Activated CD4-positive, alpha-beta T cell treated with anti-CD3 and anti-CD28 coated beads, Interleukin-2, amount 10 ng/mL, durations not matched to agents 24 days and 14 days (primary cell): ENCODE results near the gene SLC25A26. TPM values are rescaled to one million over a fixed set of nuclear protein-coding genes. Genes with fewer than 3 reads are reported as not detected.

Source experiments
- DNase-seq: peaks from one replicate; pipeline ENCODE4 v3.0.0; 2022
- H3K27ac Mint-ChIP-seq: one replicate; pipeline ENCODE4 v1.8.0; 2022; ENCODE audit warnings: mild to moderate bottlenecking, mixed read lengths
- H3K27me3 Mint-ChIP-seq: one replicate; pipeline ENCODE4 v1.8.0; 2022; ENCODE audit warnings: mixed read lengths
- H3K36me3 Mint-ChIP-seq: one replicate; pipeline ENCODE4 v1.8.0; 2022; ENCODE audit warnings: low read depth, mild to moderate bottlenecking, mixed read lengths
- H3K4me1 Mint-ChIP-seq: one replicate; pipeline ENCODE4 v1.8.0; 2021; ENCODE audit warnings: mixed read lengths
- H3K4me3 Mint-ChIP-seq: one replicate; pipeline ENCODE4 v1.8.0; 2022; ENCODE audit warnings: mild to moderate bottlenecking, moderate library complexity, mixed read lengths
- H3K9me3 Mint-ChIP-seq: one replicate; pipeline ENCODE4 v1.8.0; 2021; ENCODE audit warnings: mixed read lengths
- intact Hi-C: fragments of 100-400 bp; cut with micrococcal nuclease; formaldehyde crosslinking; loops from one replicate; pipeline ENCODE4 v1.15.1; 2023
- total RNA-seq: library from RNA; stranded (reverse); gene quantifications from 2 replicates; pipeline ENCODE4 v1.2.3, GENCODE V29; 2022

The SLC25A26 gene
- total RNA-seq, 1 donor from 2014 or later: 22.1 TPM

GRCh38 chr3:66381626-66382025 is 160.8 kb downstream of the SLC25A26 start:
- Mint-ChIP-seq H3K9me3 (peaks cover 3% of the 10 kb centered on the region), H3K27ac (no peak overlapping the region), H3K36me3 (peaks cover 86% of the 10 kb centered on the region), H3K4me3 (no peak overlapping the region), H3K27me3 (no peaks in the 10 kb centered on the region), H3K4me1 (peaks cover 11% of the 10 kb centered on the region)
- intact Hi-C loops: no loop called here
- DNase-seq: no peak

- H3K4me1 Mint-ChIP-seq: peaks cover 11% of the 10 kb centered on the region
- DNase-seq: no peak
- no peaks in the 10 kb centered on the region for H3K27me3 Mint-ChIP-seq
- intact Hi-C loops: no loop called here
- peaks cover 3% of the 10 kb centered on the region for H3K9me3 Mint-ChIP-seq
- peaks cover 86% of the 10 kb centered on the region for H3K36me3 Mint-ChIP-seq
- H3K27ac Mint-ChIP-seq: no peak overlapping the region
- no peak overlapping the region for H3K4me3 Mint-ChIP-seq
Measured at GRCh38 chr3:66382142-66382541, 161.3 kb downstream of the SLC25A26 start.

- no peak overlapping the region for H3K4me3 Mint-ChIP-seq
- H3K36me3 Mint-ChIP-seq: peaks cover 84% of the 10 kb centered on the region
- H3K9me3 Mint-ChIP-seq: peaks cover 3% of the 10 kb centered on the region
- intact Hi-C loops: no loop called here
- H3K27me3 Mint-ChIP-seq: no peaks in the 10 kb centered on the region
- DNase-seq: no peak
- no peak overlapping the region for H3K27ac Mint-ChIP-seq
- peaks cover 8% of the 10 kb centered on the region for H3K4me1 Mint-ChIP-seq
Measured at GRCh38 chr3:66383023-66383422, 162.2 kb downstream of the SLC25A26 start.

- Mint-ChIP-seq H3K9me3 (peaks cover 8% of the 10 kb centered on the region), H3K4me3 (no peak overlapping the region), H3K4me1 (peaks cover 4% of the 10 kb centered on the region), H3K36me3 (peaks cover 84% of the 10 kb centered on the region), H3K27me3 (no peaks in the 10 kb centered on the region), H3K27ac (no peak overlapping the region)
- intact Hi-C loops: no loop called here
- no peak for DNase-seq
Measured at GRCh38 chr3:66383998-66384745, 163.4 kb downstream of the SLC25A26 start.

GRCh38 chr3:66385066-66385465 is 164.3 kb downstream of the SLC25A26 start:
- H3K27ac Mint-ChIP-seq: no peak overlapping the region
- H3K27me3 Mint-ChIP-seq: no peaks in the 10 kb centered on the region
- DNase-seq: no peak
- intact Hi-C loops: no loop called here
- H3K4me3 Mint-ChIP-seq: no peak overlapping the region
- peaks cover 8% of the 10 kb centered on the region for H3K9me3 Mint-ChIP-seq
- H3K4me1 Mint-ChIP-seq: peaks cover 5% of the 10 kb centered on the region
- peaks cover 79% of the 10 kb centered on the region for H3K36me3 Mint-ChIP-seq

GRCh38 chr3:66386011-66386924 is 165.5 kb downstream of the SLC25A26 start:
- no peak for DNase-seq
- no peak overlapping the region for H3K27ac Mint-ChIP-seq
- H3K36me3 Mint-ChIP-seq: peaks cover 78% of the 10 kb centered on the region
- H3K9me3 Mint-ChIP-seq: peaks cover 8% of the 10 kb centered on the region
- intact Hi-C loops: no loop called here
- no peak overlapping the region for H3K4me3 Mint-ChIP-seq
- peaks cover 7% of the 10 kb centered on the region for H3K4me1 Mint-ChIP-seq
- no peaks in the 10 kb centered on the region for H3K27me3 Mint-ChIP-seq

GRCh38 chr3:66386925-66387650 is 166.3 kb downstream of the SLC25A26 start:
- intact Hi-C loops: no loop called here
- H3K27me3 Mint-ChIP-seq: no peaks in the 10 kb centered on the region
- peaks cover 8% of the 10 kb centered on the region for H3K9me3 Mint-ChIP-seq
- no peak for DNase-seq
- H3K4me3 Mint-ChIP-seq: no peak overlapping the region
- peaks cover 80% of the 10 kb centered on the region for H3K36me3 Mint-ChIP-seq
- peaks cover 7% of the 10 kb centered on the region for H3K4me1 Mint-ChIP-seq
- H3K27ac Mint-ChIP-seq: no peak overlapping the region

GRCh38 chr3:66390013-66390412 is 169.2 kb downstream of the SLC25A26 start:
- Mint-ChIP-seq H3K27ac (no peak overlapping the region), H3K27me3 (no peaks in the 10 kb centered on the region), H3K9me3 (peaks cover 8% of the 10 kb centered on the region), H3K36me3 (peaks cover 77% of the 10 kb centered on the region), H3K4me1 (peaks cover 27% of the 10 kb centered on the region), H3K4me3 (no peak overlapping the region)
- DNase-seq: no peak
- intact Hi-C loops: no loop called here

- no peak overlapping the region for H3K4me3 Mint-ChIP-seq
- H3K27me3 Mint-ChIP-seq: no peaks in the 10 kb centered on the region
- peaks cover 30% of the 10 kb centered on the region for H3K4me1 Mint-ChIP-seq
- no peak for DNase-seq
- H3K9me3 Mint-ChIP-seq: peaks cover 5% of the 10 kb centered on the region
- H3K36me3 Mint-ChIP-seq: peaks cover 67% of the 10 kb centered on the region
- H3K27ac Mint-ChIP-seq: no peak overlapping the region
- intact Hi-C loops: no loop called here
Measured at GRCh38 chr3:66392512-66392911, 171.7 kb downstream of the SLC25A26 start.

GRCh38 chr3:66392966-66393332 is 172.1 kb downstream of the SLC25A26 start:
- Mint-ChIP-seq H3K4me1 (peaks cover 30% of the 10 kb centered on the region), H3K27ac (no peak overlapping the region), H3K36me3 (peaks cover 69% of the 10 kb centered on the region), H3K9me3 (peaks cover 5% of the 10 kb centered on the region), H3K27me3 (no peaks in the 10 kb centered on the region), H3K4me3 (no peak overlapping the region)
- no peak for DNase-seq
- intact Hi-C loops: no loop called here

- Mint-ChIP-seq H3K36me3 (peaks cover 67% of the 10 kb centered on the region), H3K27ac (peak overlapping the region; percentile 80), H3K27me3 (no peaks in the 10 kb centered on the region), H3K4me3 (peak overlapping the region; percentile 56), H3K9me3 (peaks cover under 1% of the 10 kb centered on the region), H3K4me1 (peaks cover 26% of the 10 kb centered on the region)
- no peak for DNase-seq
- intact Hi-C loops: no loop called here
Measured at GRCh38 chr3:66393333-66394005, 172.7 kb downstream of the SLC25A26 start.

GRCh38 chr3:66394019-66394752 is 173.4 kb downstream of the SLC25A26 start:
- Mint-ChIP-seq H3K27ac (peak overlapping the region; percentile 80), H3K9me3 (no peaks in the 10 kb centered on the region), H3K36me3 (peaks cover 67% of the 10 kb centered on the region), H3K4me1 (peaks cover 26% of the 10 kb centered on the region), H3K4me3 (peak overlapping the region; percentile 56), H3K27me3 (no peaks in the 10 kb centered on the region)
- DNase-seq: peak; percentile 84
- intact Hi-C loops: no loop called here

- intact Hi-C loops: no loop called here
- H3K4me3 Mint-ChIP-seq: peak overlapping the region; percentile 24
- DNase-seq: no peak
- H3K9me3 Mint-ChIP-seq: no peaks in the 10 kb centered on the region
- H3K27ac Mint-ChIP-seq: peak overlapping the region; percentile 30
- H3K27me3 Mint-ChIP-seq: no peaks in the 10 kb centered on the region
- peaks cover 63% of the 10 kb centered on the region for H3K36me3 Mint-ChIP-seq
- H3K4me1 Mint-ChIP-seq: peaks cover 26% of the 10 kb centered on the region
Measured at GRCh38 chr3:66394753-66395249, 174.0 kb downstream of the SLC25A26 start.
